ENCODE results near the gene DUSP14.

- no peak for TF ChIP-seq ZBTB11 (CRISPR knock-in tag; IDR thresholded peaks at IDR 0.05)
- TF ChIP-seq NR1H2 (CRISPR knock-in tag; IDR thresholded peaks at IDR 0.05) = no peak
- no peak for TF ChIP-seq EP300 (IDR thresholded peaks at IDR 0.05; ENCODE audit: low read length)
- TF ChIP-seq RNF2 (IDR thresholded peaks at IDR 0.05) = no peak
These were observed 13.8 kb upstream of the DUSP14 start for GRCh38 chr17:37475731-37476420.
